ENCODE data around the gene IL21R.

The IL21R gene

GRCh38 chr16:27401768-27402568 lies at the start of gene IL21R:
TSS of gene IL21R (plus strand) at chr16:27402174. CDS start at chr16:27430072, 27,898 bp downstream.
- peak; percentile 77 to 90 for DNase-seq

- no peak for DNase-seq
These were observed 48.1 kb upstream of the IL21R start for GRCh38 chr16:27353853-27354252.

GRCh38 chr16:27355610-27356009 lies 46.4 kb upstream of the IL21R start:
- DNase-seq = peak; percentile 47 to 50

DNA sequence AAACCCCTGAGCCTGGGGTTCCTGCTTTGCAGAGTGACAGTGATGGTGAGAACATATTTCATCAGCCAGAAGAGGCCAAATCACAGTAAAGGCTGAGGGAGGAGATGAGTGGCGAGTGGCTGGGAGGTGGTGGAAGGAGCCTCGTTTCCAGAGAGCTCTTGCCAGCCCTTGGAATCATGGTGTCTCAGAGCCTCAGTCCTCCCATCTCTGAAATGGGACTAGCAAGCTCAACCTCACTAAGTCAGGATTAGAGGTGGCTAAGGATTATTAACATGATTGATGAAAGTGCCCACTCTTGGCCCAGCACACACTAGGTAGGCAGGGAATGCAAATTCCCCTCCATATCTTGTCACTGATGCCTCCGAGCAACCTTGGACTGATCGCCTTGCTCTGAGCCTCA lies 45.2 kb upstream of the IL21R start:
- DNase-seq = no peak

GRCh38 chr16:27359051-27359450 lies 42.9 kb upstream of the IL21R start:
- DNase-seq = no peak

DNA sequence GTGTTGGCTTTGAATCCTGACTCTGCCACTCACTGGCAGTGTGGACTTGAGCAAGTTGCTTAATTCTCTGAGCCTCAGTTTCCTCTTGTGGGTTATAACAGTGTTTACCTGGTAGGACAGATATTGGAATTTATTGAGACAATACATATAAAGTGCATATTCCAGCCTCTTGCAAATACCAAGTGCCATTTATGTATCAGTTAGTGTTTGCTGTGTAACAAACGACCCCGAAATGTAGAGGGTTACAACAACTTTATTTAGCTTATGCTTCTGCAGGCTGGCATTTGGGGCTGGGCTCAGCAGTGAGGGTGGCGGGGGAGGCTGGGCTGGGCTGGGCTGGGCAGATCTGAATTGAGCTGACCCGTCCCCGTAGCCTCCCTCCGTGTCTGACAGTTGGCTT lies 42.4 kb upstream of the IL21R start:
- DNase-seq = no peak

DNA sequence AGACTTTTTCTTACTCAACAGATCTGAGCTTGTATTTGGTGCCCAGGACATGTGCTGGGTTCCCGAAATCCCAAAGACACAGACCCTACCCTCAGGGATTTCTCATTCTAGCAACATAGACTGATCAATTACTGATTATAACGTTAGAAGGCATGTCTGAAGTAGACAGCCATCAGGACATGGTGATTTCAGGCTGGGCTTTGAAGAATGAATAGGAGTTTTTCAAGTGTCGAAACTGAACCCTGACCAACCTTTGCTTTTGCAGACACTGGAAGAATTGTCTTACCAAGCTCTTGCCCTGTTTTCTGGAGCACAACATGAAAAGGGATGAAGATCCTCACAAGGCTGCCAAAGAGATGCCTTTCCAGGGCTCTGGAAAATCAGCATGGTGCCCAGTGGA lies 40.0 kb upstream of the IL21R start:
- no peak for DNase-seq

GRCh38 chr16:27362570-27363245 lies 39.3 kb upstream of the IL21R start:
- no peak for DNase-seq

DNA sequence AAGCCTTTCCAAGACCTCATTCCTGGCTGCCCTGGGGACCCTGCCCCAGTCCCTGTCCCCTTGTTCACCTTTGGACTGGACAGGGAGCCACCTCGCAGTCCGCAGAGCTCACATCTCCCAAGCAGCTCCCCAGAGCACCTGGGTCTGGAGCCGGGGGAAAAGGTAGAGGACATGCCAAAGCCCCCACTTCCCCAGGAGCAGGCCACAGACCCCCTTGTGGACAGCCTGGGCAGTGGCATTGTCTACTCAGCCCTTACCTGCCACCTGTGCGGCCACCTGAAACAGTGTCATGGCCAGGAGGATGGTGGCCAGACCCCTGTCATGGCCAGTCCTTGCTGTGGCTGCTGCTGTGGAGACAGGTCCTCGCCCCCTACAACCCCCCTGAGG lies 38.7 kb upstream of the IL21R start:
- no peak for DNase-seq

GRCh38 chr16:27363797-27364196 lies 38.2 kb upstream of the IL21R start:
- no peak for DNase-seq

GRCh38 chr16:27364493-27365141 lies 37.4 kb upstream of the IL21R start:
- DNase-seq = peak in 1 of 2 experiments; percentile 26

- DNase-seq = peak in 1 of 2 experiments; percentile 44
These were observed 36.6 kb upstream of the IL21R start for GRCh38 chr16:27365142-27366089.

- DNase-seq = peak; percentile 29 to 40
These were observed 35.1 kb upstream of the IL21R start for GRCh38 chr16:27366687-27367460.

GRCh38 chr16:27367461-27368357 lies 34.3 kb upstream of the IL21R start:
- peak; percentile 82 to 98 for DNase-seq

DNA sequence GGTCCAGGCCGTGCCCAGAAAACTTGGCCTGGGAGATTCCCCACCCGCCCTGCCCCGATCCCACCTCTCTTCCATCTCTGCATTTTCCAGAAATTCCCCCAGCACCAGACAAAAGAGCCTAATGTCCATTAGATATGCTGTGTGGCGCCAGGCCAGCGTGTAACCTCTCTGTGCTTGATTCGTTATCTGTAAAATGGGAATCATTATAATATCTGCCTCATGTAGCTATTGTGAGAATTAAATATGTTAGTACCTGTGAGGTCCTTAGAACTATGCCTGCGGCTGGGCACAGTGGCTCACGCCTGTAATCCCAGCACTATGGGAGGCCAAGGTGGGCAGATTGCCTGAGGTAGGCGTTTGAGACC lies 33.6 kb upstream of the IL21R start:
- no peak for DNase-seq

DNA sequence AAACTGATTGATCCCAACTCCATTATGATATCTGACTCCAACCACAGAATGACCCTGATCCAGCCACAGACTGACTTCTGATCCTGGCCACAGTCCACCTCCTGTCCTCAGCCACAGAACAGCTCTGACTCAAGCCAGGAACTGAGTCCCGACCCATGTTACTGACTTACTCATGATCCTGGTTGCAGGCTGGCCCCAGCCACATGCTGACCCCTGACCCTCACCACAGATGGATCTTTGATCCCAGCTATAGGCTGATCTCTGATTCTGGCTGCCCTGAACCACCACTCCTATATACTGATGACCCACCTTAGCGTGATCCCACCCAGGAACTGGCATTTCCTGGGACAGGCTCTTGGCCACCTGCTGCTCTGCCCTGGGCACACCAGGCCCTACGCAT lies 32.2 kb upstream of the IL21R start:
- no peak for DNase-seq

GRCh38 chr16:27370318-27370717 lies 31.7 kb upstream of the IL21R start:
- DNase-seq = no peak

DNA sequence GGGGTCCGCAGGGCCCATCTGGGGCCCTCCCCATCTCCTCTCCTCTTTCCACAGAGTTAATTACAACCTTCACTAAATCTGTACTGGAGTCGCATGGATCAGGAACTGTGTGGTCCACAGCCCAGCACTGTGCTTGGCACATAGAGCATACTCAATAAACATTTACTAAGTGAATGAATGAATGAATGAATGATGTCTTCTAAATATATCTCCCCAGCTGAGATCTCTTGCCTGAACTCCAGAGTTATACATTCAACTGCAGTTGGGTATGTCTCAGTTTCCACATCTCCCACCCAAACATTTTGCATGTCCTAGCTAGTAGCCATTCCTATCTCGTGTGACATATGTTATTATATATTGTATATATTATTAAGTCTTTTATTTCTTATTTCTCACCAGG lies 28.7 kb upstream of the IL21R start:
- no peak for DNase-seq

DNA sequence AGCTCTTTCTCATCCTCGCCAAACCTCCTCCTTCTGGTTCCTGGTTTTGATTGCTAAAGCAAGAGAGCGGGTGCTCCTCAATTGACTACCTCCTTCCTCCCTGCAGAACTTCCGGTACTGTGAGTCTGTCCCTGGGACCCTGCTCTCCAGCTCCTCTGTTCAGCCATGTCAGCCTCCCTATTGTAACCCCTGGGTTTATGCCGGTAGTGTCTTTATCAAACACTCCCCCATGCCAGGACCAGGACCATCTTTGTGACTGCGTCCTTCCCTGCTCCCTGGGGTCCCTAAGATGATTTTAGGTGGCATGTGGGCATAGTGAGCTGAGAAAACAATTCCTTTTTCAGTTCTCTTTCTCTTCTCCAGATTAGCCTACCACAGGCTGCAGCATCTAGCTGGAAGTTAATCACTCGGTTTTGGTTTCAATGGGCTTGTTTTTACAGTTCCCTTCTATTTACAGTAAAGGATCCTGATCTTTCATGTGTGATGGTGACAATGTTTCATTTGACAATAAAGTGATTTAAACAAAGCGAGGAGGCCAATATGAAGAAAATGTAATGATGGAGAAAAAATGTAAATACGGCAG lies 27.7 kb upstream of the IL21R start:
- no peak for DNase-seq

DNA sequence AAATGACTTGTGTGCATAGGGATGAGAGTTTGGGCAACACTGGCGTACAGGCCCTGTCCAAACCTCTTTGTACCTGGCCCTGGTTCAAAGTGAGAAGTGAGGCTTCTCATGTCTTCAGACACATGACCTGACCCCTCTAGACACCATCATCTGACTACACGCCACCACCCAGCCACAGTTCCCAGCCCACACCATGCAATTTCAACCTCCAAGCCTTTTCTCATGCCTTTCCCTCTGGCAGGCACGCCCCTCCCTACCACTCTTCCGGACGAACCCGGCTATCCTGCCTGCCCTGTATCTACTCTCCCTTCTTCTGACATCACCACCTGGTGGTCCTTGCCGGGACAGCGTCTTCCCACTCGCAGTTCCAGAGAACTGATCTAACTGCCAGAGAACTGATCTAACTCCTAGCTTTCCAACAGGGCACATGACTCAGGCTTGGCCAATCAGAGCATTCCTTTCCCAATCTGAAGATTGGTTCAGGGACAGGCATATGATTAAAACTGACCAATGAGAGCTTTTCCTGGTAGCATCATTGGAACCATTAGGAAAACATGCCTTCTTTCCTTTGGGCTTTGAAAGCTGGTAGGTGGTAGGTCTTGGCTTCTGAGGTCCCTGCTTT lies 27.1 kb upstream of the IL21R start:
- DNase-seq = peak; percentile 46 to 47

All from stimulated activated CD4-positive, alpha-beta T cell treated with anti-CD3 and anti-CD28 coated beads, Interleukin-4, amount 100 ng/mL, for 4 hours (primary cell).